Epithelial cell of esophagus (primary cell): ENCODE data around the gene COPS4.
A peak's percentile ranks its signal among the peaks of the same experiment; 100 is the strongest.
"Not testable (repeated sequence)": the region's sequence is repeated elsewhere in the genome, so short reads cannot be mapped to it uniquely, and the experiment has no call there.

Experiments used
- DNase-seq: peaks from one replicate; pipeline ENCODE4 v3.0.0; 2010; ENCODE audit warnings: low read depth
- H3K4me3 ChIP-seq: 2 replicates; pipeline ENCODE4 v1.5.1; 2011; ENCODE audit warnings: mild to moderate bottlenecking, low read length, control low read depth
- CTCF ChIP-seq: IDR thresholded peaks from 2 replicates; pipeline ENCODE4 v1.5.1; 2011; ENCODE audit warnings: low read depth, mild to moderate bottlenecking, low read length, control low read depth, inconsistent platforms; ENCODE audit not compliant: insufficient read depth; ENCODE audit errors: missing control alignments

COPS4 gene

DNA sequence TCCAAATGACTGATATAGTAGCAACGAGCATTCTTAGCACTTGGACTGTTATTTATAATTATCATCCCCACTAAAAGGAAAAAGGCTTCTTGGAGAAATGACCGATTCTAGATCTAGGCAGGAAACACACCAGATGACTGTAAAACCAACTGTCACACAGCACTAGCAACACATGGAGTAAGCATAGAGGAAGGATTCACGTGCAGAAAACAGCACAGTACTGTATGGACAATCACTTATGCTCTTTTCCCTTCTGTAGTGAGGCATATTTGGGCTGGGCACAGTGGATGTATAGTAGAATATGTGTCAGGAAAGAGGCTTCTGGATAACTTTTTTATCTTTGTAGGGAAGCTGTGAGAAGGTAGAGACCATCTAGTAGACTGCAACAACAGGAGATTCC, 6.0 kb upstream of the COPS4 start:
- no peak for DNase-seq
- no peak for TF ChIP-seq CTCF
- no peak overlapping the region for H3K4me3 ChIP-seq

DNA sequence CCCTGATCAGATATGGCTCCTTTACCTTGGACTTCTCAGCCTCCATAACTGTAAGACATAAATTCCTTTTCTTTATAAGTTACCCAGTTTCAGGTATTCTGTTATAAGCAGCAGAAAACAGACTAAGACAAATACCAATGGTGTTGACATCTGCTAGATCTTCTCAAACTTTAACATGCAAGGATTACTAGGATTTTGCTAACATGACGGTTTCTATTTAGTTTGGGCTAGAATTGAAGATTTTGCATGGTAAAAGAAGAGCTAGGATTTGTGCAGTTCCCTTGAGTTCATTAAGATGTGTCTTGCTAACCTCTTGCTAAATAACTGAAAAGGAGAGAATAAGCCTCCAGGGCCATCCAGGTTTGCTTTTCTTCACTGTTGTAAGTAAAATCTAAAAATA, 5.3 kb upstream of the COPS4 start:
- H3K4me3 ChIP-seq = no peak overlapping the region
- TF ChIP-seq CTCF = no peak
- DNase-seq = no peak

- TF ChIP-seq CTCF = no peak
- H3K4me3 ChIP-seq = no peak overlapping the region
- DNase-seq = peak; percentile 39
Measured at GRCh38 chr4:83036991-83037665, 2.1 kb downstream of the COPS4 start.

DNA sequence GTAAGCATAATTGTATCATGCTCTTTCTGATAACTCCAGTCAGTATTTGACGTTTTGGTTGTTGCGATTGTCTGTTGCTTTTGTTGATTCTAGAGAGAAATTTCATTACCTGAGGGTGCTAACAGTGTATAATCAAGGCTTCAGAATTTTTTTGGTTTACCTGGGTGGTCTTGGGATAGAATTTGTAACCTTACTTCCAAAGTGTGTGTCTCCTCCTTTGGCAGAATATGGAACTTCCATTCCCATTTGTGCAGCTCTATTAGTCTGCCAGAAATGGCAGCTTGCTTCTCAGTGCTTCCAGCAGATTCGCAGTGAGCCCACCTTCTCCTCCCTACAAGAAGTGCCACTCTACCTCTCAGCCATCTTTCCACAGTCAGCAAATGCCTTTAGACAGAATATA, 5.3 kb downstream of the COPS4 start:
- DNase-seq = no peak
- TF ChIP-seq CTCF = no peak
- H3K4me3 ChIP-seq = no peak overlapping the region

- not testable (repeated sequence) for DNase-seq
Measured at GRCh38 chr4:83043157-83043556, 8.2 kb downstream of the COPS4 start.

DNA sequence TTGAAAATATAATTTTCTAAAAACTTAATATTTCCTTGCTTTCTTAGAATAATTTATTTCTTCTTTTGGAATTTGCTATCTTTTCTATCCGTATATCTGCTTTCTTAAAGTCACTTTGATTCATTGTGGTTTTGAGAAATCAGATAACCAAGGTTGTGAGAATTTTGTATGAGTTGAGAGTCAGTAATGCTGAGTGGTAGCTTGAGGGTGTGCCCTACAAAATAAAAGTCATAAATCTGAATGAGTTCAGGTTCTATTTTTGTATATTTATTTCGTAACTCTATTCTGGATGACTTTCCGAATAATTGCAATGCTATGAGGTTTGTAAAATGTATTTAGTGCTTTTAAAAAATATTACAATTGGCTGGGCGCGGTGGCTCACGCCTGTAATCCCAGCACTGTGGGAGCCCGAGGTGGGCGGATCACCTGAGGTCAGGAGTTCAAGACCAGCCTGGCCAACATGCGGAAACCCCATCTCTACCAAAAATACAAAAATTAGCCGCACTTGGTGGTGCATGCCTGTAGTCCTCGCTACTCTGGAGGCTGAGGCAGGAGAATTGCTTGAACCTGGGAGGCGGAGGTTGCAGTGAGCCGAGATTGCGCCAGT, 8.9 kb downstream of the COPS4 start:
- no peak for TF ChIP-seq CTCF
- H3K4me3 ChIP-seq = no peak overlapping the region
- peak; percentile 38 for DNase-seq

More at GRCh38 chr4:83043157-83043556, 8.2 kb downstream of the COPS4 start:
- H3K4me3 ChIP-seq = not testable (repeated sequence)

DNA sequence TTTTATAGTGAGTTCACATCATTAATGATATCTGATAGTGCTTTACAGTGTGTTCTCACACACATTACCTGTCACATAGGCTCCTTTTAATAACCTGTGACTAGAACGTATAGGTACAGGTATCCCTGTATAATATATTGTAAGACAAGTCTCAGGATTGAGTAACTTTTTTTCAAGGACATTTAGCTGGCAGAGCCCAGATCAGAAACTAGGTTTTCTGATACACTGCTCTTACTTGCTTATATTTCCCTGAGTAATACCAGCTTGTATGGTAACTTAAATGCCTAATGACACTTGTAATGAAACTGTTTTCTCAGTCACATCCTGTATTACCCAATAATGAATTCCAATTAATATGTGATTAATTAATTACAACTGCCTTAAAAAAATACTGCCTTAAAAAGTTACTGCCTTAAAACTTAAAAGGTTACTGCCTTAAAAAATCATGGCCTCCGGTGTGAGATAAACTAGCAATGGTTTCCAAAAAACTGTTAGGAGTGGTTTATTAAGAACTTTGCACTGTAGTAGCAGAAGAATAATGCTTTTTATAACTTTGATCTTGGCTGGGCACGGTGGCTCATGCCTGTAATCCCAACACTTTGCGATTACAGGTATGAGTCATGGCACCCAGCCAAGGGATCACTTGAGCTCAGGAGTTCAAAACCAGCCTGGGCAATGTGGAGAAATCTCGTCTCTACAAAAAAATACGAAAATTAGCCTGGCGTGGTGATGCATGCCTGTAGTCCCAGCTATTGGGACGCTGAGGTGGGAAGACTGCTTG, 11.9 kb downstream of the COPS4 start:
- H3K4me3 ChIP-seq = no peak overlapping the region
- DNase-seq = peak; percentile 27
- no peak for TF ChIP-seq CTCF

- DNase-seq, H3K4me3 ChIP-seq: not testable (repeated sequence)
Measured at GRCh38 chr4:83048781-83049180, 13.8 kb downstream of the COPS4 start.
